Ammon's horn (tissue), 1 donor: ENCODE measurements around the gene DUS1L.

ENCODE experiments used
- DNase-seq: peaks from one replicate; pipeline ENCODE4 v3.0.0-alpha.2; 2016; ENCODE audit warnings: low spot score

DUS1L gene

DNA sequence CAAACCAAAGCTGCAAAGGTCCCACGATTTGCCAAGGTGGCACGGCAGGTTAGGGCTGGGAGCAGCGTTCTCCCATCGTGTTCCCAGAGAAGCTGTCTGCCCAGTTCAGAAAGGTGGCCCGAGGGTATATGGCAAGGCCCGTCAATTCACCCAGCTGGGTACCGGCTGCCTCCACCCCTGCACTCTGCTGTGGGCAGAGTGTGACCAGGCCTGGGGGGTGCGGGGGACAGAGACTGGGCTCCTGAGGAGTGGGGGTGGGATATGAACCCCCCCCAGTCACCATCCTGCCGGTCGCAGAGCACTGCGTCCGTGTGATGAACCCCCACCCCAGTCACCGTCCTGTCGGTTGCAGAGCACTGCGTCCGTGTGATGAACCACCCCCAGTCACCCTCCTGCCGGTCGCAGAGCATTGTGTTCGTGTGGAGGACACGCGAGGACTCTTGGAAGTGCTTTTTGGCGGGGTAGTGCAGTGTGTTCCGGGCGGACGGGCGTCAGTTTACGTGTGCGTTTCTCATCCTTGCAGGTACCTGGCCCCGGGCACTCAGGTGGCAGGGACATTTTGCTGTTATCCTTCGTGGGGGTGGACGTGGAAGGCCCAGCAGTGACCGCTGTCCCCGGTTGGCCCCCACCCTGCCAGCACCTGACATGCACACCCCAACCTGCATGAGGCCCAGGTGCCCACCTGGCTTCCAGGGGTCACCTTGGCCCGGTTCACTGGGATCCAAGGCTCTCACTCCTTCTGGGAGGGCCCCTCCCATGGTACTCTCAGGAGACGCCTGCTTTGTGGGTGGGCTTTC lies 35.1 kb upstream of the DUS1L start:
- DNase-seq, result no peak

DNA sequence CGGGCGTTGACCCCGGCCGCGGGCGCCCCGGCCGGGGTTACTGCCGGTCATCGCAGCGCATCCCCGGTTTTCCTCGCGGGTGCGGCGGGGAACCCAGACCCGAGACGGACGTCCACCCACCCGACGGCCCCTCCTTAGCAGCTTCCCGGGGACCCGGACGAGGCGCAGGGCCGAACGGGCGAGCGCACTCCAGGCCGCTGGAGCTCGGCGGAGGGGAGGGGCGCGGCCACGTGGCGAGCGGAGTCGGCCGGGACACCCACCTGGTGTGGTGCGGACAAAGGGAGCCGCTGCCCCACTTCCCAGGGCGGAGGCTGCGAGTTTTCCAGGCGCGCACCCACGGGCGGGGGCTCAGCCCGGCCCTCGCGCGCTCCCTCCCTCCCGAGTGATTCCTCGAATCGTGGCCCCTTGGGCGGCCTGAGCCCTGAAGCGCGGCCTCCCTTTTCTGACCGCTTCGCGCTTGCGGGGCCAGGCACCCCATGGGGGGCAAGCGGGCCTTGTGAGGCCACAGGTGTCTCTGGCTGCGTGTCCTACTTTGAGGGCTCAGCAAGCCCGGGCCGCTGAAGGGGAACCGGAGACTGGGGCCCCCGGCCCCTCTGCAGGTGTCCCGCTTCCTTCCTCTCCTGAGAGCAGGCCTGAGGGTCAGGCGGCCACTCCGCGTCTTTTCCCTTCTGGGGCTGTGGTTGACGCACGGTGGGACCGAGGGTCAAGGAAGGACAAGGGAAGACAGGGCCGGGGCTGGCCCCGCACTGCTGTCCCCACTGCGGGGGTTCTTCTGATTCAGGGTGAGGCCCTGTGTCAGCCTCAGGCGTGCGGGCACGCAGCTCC lies 33.5 kb upstream of the DUS1L start:
- DNase-seq, result no peak

DNA sequence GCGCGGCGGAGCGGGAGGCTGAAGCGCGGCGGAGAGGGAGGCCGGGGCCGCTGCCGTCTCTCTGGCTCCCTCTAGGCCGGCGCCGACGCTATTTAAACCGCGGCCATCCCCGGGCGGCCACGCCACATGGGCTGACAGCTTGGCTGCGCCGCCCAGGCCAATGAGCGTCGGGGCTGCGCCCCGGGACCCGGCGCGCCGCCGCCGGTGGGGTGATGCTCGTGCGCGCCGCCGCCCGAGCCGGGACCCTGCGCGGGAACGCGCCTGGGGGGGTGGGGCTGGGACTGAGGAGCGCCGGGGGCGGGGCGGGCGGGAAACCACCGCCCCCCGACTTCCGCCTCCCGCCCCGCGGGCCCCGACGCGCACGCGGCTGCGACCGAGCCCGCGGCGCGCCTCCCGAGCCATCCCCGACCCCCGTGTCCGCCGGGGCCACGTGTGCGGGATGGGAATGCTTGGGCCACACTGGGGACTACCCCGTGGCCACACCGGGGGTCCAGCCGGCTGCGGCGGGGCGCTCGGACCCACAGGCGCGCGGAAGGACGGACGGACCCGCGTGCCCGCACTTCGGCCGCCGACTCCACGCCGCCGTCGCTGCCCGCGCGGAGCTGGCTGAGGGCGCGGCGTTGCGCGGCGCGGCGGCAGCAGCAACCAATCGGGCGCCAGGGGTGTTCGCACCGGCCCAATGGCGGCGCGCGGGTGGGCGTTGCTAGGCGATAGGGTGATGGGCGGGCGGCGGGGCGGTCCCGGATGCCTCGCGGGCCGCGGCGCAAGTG lies 32.8 kb upstream of the DUS1L start, which contains the start of gene FASN:
TSS of gene FASN (minus strand) at position 68 of the 770 bp plus-strand sequence. CDS start 1,791 bp downstream, outside the sequence.
- peak; percentile 96 for DNase-seq

DNA sequence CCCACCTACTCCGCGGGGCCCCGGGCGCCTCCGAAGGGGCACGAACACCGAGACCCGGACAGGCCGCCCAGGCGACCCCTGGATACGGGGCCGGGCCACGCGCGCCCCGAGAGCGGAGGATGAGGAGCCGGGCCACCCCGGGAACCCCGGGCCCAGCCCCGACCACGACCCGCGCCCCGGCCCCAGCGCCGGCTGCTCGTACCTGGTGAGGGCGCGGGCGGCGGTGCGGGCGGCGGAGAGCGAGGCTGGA lies 32.2 kb upstream of the DUS1L start:
- DNase-seq, result no peak

DNA sequence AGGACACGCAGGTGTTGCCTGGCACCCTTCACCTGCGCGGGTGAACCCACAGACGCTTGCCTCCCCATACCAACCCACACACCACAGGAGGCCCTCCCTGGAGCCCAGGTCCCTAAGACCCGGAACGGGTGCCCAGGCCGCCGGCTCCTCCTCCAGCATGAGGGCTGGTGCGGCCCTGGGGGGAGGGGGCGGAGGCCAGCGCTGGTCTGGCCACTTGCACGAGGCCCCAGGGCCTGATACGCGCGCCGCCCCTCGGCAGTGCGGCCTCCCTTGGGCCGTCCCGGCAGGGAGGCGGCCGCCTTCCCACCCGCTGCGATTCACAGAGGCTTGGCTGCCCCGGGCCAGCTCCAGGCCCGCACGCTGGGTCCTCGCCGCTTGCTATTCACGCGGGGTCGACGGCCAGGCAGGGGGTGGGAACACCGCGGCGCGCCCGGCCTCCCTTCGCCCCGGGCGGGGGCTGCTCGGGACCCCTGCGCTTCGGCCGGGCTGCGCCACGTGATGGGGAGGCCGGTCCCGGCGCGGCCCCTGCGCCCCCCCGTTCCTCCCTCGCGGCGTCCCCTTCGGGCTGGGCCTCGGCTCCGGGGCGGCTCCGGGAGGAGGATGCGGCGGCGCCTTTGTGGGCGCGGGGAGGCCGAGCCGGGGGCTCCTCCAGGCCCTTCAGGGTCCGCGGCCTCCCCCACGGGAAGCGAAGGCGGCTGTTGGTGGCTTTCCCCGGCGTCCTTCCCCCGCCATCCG lies 31.7 kb upstream of the DUS1L start:
- DNase-seq, result no peak

DNA sequence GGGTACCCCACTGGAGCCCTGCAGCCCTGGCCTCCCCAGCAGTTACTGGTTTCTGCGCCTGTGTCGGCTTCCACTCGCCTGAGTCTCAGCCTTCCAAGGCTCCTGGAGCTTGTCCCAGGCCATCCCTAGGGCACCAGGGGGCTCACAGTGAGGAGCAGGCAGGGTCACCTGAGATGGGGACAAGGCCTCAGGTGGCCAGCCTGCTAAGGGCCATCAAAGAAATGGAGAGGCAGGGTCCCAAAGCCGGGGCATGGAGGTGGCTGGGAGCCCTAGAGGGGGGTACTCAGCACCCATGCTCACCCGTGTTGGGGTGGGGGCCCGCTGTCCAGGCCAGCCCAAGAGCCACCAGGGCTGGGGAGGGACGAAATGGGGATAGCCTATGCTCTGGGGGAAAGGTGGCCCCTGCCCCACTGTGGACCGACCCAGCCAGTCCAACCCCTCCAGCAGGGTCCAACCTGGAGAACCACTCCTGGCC lies 31.1 kb upstream of the DUS1L start:
- DNase-seq, result no peak

DNA sequence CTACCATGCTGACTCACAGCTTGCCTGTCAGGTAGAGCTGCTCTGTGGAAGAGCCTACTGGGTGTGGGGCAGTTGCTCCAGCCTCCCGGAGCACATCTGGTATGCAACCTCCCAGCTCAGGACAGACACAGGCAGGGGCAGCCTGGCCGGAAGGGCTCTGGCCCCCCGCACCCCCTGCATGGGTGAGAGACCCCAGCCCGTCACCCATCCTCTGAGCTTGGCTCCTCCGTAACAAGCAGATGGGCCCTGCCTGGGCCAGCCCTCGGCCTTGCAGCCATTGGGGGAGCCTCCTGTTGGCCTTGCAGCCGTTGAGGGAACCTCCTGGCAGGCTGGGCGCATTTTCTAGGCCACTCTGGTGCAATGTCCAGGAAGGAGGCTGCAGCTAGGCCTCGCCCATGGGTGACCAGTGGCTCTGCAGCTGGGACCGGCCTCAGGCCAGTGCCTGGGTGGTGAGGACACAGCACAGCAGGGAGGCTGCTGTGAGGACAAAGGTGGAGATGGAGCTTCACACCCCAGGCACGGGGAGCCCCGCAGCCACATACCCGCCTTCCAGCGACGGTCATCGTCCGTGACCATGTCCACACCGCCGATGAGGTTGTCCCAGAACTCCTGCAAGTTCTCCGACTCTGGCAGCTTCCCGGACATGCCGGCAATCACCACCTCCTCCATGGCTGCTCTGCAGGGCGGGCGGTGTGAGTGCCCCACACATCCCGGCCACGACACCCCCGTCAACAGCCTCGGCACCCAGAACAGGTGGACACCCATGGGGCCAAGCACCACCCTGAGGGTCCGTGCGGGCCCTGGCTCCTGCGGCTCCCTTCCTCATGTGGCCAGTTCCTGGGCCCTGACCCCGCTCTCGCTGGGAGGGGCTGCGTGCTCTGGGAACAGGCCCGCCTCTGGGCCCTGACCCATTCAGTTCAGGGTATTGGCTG lies 30.4 kb upstream of the DUS1L start:
- no peak for DNase-seq

DNA sequence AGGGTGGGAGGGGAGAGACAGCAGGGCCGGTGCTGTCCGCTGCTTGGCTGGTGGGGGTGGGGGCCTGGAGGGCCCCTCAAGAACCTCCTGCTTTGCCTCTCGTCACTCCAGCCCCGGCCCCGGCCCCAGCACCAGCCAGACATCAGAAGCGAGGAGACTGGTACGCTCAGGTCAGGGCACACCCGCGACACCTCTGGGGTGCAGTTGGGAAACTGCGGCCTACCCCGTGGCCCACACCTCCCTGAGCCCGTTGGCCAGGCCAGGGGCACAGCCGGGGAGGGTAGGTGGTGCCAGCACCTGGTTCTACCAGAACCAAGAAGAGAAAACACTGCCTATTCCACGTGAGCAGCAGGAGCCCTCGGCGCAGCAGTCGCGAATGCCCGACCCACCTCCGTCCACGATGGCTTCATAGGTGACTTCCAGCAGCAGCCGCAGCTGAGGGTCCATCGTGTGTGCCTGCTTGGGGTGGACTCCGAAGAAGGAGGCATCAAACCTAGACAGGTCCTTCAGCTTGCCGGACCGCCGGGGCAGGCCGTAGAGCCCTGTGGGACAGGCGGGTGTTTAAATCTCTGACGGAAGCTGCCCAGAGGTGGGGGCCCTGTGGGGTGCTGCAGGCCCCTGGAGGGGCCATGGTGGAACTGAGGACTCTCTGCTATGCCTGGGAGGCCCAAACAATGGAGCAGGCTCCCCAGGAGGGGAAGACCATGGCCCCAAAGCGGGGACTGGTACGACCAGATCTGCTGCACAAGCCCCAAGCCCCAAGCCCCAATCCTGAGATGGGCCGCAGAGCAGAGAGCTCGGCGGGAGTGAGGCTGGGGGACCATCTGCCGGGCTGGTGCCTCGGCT lies 29.6 kb upstream of the DUS1L start:
- DNase-seq, result no peak

DNA sequence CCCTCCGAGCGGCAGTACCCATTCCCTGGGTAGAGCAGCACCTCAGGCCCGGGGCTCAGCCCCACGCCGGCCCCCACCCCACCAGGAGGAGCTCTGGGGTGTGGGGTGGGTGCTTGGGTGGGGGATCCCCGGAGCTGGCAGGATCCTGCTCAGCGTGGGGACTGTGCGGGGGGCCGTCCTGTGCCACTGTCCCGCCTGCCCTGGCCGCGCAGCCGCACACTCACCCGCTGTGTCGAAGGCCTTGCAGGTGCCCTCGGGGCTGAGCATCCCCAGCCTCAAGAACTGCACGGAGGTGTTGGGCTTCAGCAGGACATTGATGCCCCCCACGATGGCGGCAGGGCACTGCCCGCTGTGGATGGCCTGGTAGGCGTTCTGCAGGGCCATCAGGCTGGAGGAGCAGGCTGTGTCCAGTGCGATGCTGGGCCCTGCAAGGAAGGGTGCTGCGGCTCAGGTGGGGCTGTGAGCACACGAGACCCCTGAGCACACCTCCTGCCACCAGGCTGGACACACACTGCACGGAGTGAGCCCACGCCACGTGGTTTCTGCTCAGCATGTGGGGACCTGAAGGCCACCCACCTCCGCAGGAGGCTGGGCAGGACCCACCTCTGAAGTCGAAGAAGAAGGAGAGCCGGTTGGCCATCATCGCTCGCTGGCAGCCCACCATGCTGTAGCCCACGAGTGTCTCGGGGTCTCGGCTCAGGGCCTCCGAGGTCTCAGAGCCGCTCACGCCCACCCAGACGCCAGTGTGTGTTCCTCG lies 27.6 kb upstream of the DUS1L start:
- no peak for DNase-seq

DNA sequence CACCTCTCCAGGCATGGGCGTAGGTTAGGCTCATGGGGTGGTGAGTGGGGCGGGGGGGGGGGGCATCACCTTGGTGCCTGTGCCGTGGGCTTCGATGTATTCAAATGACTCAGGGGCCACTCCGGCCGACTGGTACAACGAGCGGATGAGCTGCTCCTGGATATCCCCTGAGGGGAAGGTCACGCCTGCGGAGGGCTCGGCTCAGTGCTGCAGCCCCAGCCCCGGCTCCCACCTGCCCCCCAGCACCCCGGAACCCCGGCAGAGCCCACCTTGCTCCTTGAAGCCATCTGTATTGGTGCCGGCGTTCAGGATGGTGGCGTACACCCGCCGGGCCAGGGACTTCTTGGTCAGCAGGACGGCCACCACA lies 27.0 kb upstream of the DUS1L start:
- DNase-seq, result no peak

DNA sequence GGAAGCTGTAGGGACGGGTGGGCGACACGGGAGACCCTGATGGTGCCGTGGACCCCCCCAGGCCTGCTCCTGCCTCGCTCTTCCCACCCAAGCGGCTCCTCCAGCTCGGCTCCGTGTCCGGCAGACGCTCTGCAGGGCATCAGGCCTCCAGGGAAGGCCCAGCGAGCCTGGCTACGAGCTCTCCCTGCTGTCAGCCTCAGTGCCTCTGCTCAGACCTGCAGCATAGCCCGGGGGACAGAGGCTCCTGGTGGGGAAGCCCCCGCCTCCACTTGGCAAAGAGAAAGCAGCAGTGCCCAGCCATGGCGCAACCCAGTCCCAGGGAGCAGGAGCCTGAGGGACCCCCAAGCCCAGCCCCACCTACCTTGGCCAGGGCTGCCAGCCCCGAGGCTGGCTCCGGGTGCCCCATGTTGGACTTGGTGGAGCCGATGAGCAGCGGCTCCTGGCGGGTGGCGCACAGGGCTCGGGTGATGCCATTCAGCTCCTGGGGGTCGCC lies 26.5 kb upstream of the DUS1L start:
- no peak for DNase-seq

DNA sequence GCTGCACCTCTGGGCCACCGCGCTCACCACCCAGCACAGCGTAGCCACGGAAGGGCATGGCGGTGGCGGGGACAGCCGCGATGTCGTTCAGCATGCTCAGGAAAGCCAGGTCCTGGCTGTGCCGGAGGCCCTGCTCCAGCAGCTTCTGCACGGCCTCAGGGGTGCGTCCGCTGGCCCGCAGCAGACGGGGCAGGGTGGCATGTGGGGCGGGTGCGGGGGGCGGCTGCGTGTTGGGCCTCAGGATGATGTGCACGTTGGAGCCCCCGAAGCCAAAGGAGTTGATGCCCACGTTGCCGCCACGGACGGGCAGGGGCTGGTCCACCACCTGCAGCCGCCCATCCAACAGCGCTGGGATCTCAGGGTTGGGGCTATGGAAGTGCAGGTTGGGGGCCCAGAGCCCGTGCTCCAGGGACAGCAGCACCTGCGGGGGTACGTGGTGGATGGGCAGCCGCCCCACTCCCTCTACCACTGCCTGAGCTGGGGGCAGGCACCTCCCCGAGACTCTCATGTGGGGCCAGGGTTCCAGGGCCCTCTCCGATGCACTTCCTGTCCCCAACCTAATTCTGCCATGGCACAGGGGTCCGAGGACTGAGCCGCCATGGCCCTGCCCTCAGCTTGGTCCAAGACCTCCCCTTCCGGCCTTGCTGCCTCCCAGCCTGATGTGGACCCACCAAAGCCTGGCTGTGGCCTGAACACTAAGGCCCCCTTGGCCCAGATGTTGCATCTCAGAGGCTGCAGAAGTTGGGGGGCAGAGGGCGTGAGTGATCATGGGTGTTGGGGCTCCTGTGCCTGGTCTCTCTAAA lies 25.9 kb upstream of the DUS1L start:
- no peak for DNase-seq

DNA sequence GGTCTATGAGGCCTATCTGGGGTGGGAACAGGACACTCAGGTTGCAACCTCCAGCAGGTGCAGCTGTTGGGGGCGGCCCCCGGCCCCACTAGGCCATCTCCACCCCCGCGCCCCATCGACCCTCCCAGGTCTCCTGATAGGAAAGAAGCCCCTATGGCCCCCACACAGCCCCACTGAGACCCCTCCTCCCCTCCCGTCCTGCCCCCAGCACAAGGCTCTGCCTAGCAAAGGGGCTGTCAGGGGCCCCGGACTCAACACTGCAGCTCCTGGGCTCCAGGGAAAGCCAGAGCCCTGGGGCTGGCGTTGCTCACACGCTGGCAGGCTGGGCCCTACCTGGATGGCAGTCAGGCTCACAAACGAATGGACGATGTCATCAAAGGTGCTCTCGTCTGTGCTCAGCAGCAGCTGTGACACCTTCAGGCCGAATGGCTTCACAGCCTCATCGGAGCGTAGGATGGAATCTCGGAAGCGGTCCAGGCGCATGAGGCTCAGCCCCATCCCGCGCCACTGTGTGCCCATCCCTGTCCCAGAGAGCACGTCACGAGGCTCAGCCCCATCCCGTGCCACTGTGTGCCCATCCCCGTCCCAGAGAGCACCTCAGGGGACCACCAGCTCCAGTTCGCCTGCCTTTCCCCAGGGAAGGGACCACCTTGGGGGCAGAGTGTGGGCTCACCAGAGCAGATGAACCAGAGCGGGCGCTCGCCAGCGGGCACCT lies 25.1 kb upstream of the DUS1L start:
- no peak for DNase-seq

DNA sequence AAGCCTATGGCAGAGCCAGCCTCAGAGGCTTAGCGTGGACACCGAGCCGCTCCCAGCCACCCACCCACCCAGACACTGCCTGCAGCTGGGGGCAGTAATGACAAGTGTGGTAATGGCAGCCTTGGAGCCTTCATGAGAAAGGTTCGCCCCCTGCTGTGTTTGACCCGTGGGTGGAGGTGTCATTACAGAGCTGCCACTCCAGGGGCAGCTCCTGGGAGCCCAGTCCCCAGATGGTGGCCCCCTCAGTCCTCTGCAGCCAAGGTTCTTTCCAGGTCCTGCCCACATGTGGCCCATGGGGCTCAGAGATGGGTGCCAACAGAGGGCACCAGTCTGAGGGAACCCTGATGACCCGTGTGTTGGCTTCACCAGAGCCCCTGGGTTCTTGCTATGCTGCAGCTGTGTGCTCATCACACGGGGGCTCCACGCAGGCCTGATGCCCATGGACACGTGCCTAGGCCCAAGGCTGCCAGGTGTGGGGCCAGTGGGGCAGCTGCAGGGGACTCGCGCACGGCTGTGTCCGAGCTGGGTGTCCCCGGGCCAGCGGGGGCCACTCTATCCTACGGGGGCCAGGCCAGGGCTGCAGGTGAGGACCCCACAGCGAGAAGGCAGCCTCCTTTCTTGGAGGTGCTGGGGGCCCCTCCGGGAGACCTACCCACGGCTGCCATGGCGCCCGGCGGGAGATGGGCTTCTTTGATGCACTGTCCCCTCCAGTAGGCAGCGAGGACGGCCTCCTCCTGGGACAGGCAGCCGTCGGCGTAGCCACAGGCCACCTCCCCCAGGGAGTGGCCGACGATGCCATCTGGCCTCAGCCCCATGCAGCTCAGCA lies 24.3 kb upstream of the DUS1L start:
- no peak for DNase-seq

DNA sequence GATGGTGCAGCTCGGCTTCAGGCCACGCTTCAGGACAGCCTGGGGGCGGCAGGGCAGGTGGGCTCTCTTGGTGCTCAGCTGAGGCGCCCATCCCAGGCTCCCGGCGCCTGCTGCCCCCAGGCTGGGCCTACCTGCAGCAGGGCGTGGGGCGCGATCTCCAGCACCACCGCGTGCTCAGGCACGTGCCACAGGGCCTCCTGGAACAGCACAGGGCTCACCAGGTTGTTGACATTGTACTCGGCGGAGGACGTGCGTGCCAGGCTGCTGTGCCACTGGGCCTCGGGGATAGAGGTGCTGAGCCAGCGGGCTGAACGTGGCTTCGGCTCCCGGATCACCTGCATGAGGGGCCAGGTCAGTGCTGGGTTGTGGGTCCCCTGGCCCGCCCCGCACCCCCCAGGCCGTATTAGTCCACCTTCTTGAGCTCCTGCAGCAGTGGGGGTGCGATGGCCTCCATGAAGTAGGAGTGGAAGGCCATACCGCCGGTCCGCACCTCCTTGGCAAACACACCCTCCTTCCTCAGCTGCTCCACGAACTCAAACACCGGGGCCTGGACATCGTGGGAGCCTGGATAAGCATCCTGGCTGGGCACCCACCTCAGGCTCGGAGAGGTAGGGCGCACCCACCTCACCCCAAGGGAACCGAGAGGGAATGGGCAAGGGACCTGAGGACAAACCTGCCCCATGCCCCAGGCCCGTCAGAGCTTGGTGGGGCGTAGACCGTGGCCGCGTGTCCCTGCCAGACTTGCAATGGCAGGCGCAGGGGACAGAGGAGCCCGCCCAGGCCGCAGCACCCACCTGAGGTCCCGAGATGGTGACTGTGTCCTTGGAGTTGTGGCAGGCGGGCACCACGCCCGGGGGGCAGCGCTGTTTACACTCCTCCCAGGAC lies 23.5 kb upstream of the DUS1L start:
- DNase-seq, result no peak
